SK-N-SH treated with all-trans-retinoic acid at 6 μM for 48 hours (cell line): ENCODE measurements around the gene ZNF709.

Source experiments
- CSDC2 ChIP-seq: fragments of 250-450 bp; sonication (Bioruptor Pico); IDR thresholded peaks from 2 replicates; pipeline ENCODE4 v1.5.0; 2020; ENCODE audit warnings: mild to moderate bottlenecking, moderate library complexity
- GLIS3 ChIP-seq: fragments of 250-450 bp; sonication (Bioruptor Pico); IDR thresholded peaks from 2 replicates; pipeline ENCODE4 v1.5.0; 2020; ENCODE audit warnings: mild to moderate bottlenecking, moderate library complexity

DNA sequence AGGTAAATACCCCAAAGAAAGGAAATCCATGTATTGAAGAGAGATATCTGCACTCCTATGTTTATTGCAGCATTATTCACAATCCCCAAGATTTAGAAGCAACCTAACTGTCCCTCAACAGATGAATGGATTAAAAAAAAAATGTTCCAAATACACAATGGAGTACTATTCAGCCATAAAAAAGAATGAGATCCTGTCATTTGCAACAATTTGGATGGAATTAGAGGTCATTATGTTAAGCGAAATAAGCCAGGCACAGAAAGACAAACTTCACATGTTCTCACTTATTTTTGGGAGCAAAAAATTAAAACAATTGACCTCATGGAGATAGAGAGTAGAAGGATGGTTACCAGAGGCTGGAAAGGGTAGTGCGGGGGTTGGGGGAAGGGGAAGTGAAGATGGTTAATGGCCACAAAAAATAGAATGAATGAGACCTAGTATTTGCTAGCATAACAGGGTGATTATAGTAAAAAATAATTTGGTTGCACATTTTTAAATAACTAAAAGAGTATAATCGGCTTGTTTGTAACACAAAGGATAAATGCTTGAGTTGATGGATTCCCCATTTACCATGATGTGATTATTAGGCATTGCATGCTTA is 9.7 kb upstream of the ZNF709 start:
- TF ChIP-seq CSDC2 (CRISPR knock-in tag) (no peak), GLIS3 (CRISPR knock-in tag) (no peak)
